Neural progenitor cell (in vitro differentiated cells): ENCODE measurements around the gene AHSP.

ENCODE experiments used
- EZH2 ChIP-seq: fragments of 200-600 bp; sonication (generic); IDR thresholded peaks from 2 replicates; pipeline ENCODE4 v1.6.1; 2017; ENCODE audit warnings: antibody characterized with exemption, mild to moderate bottlenecking, moderate library complexity
- EZH2phosphoT487 ChIP-seq: fragments of 200-600 bp; sonication (generic); IDR thresholded peaks from 2 replicates; pipeline ENCODE4 v1.6.1; 2017; ENCODE audit warnings: antibody characterized with exemption
- TF ChIP-seq, protein P1 (sequence below): fragments of 200-600 bp; sonication (generic); IDR thresholded peaks from 2 replicates; pipeline ENCODE4 v1.5.1; 2017; ENCODE audit warnings: antibody characterized with exemption, mild to moderate bottlenecking

DNA sequence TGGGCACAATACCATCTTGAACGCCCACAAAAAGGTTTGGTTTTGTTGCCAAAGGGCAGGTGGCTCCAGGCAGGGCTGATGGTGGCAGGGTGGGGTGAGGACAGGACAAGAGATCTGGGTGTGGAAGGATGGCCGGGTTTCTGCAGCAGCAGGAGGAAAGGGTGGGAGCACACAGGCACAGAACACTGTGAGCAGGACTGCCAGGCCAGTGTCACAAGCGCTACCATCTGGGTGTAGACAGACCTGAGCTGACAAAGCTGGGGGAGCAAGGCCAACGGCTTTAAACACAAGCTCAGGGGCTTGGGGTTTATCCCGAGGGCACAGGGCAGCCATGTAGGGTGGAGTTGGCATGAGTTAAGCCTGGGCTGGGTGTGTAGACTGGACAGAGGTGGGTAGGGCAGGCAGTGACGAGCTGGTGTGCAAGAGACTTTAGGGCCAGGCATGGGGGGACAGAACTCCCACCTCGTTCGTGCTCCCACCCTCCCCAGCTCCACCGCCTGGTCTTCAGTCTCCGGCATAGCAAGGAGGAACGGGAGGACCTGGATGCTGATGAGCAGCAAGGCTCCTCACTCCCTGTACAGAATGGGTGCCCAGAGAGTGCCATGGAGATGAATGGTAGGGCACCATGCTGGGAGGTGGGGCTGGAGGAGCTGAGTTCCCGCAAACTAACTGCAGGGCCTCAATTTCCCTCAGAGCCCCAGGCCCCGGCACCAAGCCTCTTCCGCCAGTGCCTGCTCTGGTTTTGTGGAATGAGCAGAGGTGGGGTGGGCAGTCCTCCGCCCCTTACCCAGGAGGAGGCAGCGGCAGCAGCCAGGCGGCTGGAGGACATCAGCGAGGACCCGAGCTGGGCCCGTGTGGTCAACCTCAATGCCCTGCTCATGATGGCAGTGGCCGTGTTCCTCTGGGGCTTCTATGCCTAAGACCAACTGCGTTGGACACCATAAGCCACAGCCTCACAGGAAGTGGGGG lies 37.8 kb upstream of the AHSP start:
- no peak for TF ChIP-seq EZH2
- TF ChIP-seq, protein P1, sequence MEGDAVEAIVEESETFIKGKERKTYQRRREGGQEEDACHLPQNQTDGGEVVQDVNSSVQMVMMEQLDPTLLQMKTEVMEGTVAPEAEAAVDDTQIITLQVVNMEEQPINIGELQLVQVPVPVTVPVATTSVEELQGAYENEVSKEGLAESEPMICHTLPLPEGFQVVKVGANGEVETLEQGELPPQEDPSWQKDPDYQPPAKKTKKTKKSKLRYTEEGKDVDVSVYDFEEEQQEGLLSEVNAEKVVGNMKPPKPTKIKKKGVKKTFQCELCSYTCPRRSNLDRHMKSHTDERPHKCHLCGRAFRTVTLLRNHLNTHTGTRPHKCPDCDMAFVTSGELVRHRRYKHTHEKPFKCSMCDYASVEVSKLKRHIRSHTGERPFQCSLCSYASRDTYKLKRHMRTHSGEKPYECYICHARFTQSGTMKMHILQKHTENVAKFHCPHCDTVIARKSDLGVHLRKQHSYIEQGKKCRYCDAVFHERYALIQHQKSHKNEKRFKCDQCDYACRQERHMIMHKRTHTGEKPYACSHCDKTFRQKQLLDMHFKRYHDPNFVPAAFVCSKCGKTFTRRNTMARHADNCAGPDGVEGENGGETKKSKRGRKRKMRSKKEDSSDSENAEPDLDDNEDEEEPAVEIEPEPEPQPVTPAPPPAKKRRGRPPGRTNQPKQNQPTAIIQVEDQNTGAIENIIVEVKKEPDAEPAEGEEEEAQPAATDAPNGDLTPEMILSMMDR, result no peak
- TF ChIP-seq EZH2phosphoT487, result no peak
